HepG2 (cell line): ENCODE results near the gene FRMD6. TPM values are rescaled to one million over a fixed set of nuclear protein-coding genes. Genes with fewer than 3 reads are reported as not detected.

Experiments used
- ATM ChIP-seq: fragments of 450-650 bp; IDR thresholded peaks from 2 replicates; pipeline ENCODE4 v1.7.1; 2017; ENCODE audit warnings: mild to moderate bottlenecking, borderline replicate concordance
- CENPX ChIP-seq: sonication (generic); formaldehyde crosslinking; IDR thresholded peaks from 2 replicates; pipeline ENCODE4 v1.9.0; 2021; ENCODE audit warnings: mild to moderate bottlenecking, missing genetic modification reagents, moderate library complexity
- ERF ChIP-seq: IDR thresholded peaks from 2 replicates; pipeline ENCODE4 v1.6.1; 2018; ENCODE audit warnings: missing biosample characterization, missing genetic modification reagents
- FOXA1 ChIP-seq, 2 experiments: fragments of 450-650 bp in 1 of 2; sonication (generic) in 1 of 2; formaldehyde crosslinking in 1 of 2; IDR thresholded peaks; 2 replicates each; pipeline versions ENCODE4 v1.4.0 to v1.6.1; 2016 to 2020; ENCODE audit warnings: missing genetic modification reagents in 1 of 2
- FOXC1 ChIP-seq: sonication (generic); formaldehyde crosslinking; IDR thresholded peaks from 2 replicates; pipeline ENCODE4 v1.8.0; 2022; ENCODE audit warnings: mild to moderate bottlenecking, missing genetic modification reagents, borderline replicate concordance
- HDAC1 ChIP-seq: sonication (generic); formaldehyde crosslinking; IDR thresholded peaks from 2 replicates; pipeline ENCODE4 v1.5.1; 2020; ENCODE audit warnings: mild to moderate bottlenecking, missing genetic modification reagents
- LCORL ChIP-seq, 2 experiments: fragments of 450-650 bp in 1 of 2; sonication (generic) in 1 of 2; formaldehyde crosslinking in 1 of 2; IDR thresholded peaks; 2 replicates each; pipeline versions ENCODE4 v1.5.0 to v1.6.1; 2017 to 2020; ENCODE audit warnings: antibody characterized with exemption in 1 of 2, missing genetic modification reagents in 1 of 2
- MIER2 ChIP-seq: IDR thresholded peaks from 2 replicates; pipeline ENCODE4 v1.6.1; 2016; ENCODE audit warnings: missing biosample characterization, missing genetic modification reagents
- NFE2L1 ChIP-seq: sonication (generic); formaldehyde crosslinking; IDR thresholded peaks from 2 replicates; pipeline ENCODE4 v1.4.0; 2020; ENCODE audit warnings: missing genetic modification reagents, mild to moderate bottlenecking, borderline replicate concordance
- PITX1 ChIP-seq: sonication (generic); formaldehyde crosslinking; IDR thresholded peaks from 2 replicates; pipeline ENCODE4 v1.5.1; 2020; ENCODE audit warnings: mild to moderate bottlenecking, missing genetic modification reagents
- PRPF4 ChIP-seq: fragments of 200-400 bp; formaldehyde crosslinking; IDR thresholded peaks from 2 replicates; pipeline ENCODE4 v1.6.1; 2016; ENCODE audit warnings: low read length, low read depth; ENCODE audit not compliant: poor library complexity, severe bottlenecking
- SALL2 ChIP-seq: sonication (generic); formaldehyde crosslinking; IDR thresholded peaks from 2 replicates; pipeline ENCODE4 v1.8.1; 2023; ENCODE audit warnings: mild to moderate bottlenecking, missing genetic modification reagents, inconsistent platforms
- SNAI1 ChIP-seq: sonication (generic); formaldehyde crosslinking; IDR thresholded peaks from 2 replicates; pipeline ENCODE4 v1.5.0; 2020; ENCODE audit warnings: mild to moderate bottlenecking, missing genetic modification reagents, borderline replicate concordance
- SOX6 ChIP-seq, 2 experiments: fragments of 450-650 bp in 1 of 2; sonication (generic) in 1 of 2; formaldehyde crosslinking in 1 of 2; IDR thresholded peaks; 2 replicates each; pipeline versions ENCODE4 v1.4.0 to v1.6.1; 2017 to 2020; ENCODE audit warnings: antibody characterized with exemption in 1 of 2, mild to moderate bottlenecking in 1 of 2, missing genetic modification reagents in 1 of 2
- SRSF9 ChIP-seq: fragments of 200-400 bp; formaldehyde crosslinking; IDR thresholded peaks from 2 replicates; pipeline ENCODE4 v1.6.1; 2018; ENCODE audit warnings: borderline replicate concordance, mild to moderate bottlenecking, low read depth, low read length; ENCODE audit not compliant: insufficient read depth, poor library complexity, severe bottlenecking
- ZNF207 ChIP-seq: fragments of 450-650 bp; IDR thresholded peaks from 2 replicates; pipeline ENCODE4 v1.6.1; 2016; ENCODE audit warnings: antibody characterized with exemption, borderline replicate concordance
- ZNF441 ChIP-seq: sonication (generic); formaldehyde crosslinking; IDR thresholded peaks from 2 replicates; pipeline ENCODE4 v1.7.0; 2021; ENCODE audit warnings: missing genetic modification reagents, borderline replicate concordance
- ZNF512B ChIP-seq: sonication (generic); formaldehyde crosslinking; IDR thresholded peaks from 2 replicates; pipeline ENCODE4 v1.5.1; 2020; ENCODE audit warnings: missing genetic modification reagents, mild to moderate bottlenecking, borderline replicate concordance
- ZNF563 ChIP-seq: sonication (generic); formaldehyde crosslinking; IDR thresholded peaks from 2 replicates; pipeline ENCODE4 v1.8.0; 2022; ENCODE audit warnings: mild to moderate bottlenecking, moderate library complexity, missing genetic modification reagents
- ZNF580 ChIP-seq: IDR thresholded peaks from 2 replicates; pipeline ENCODE4 v1.6.1; 2016; ENCODE audit warnings: low read depth, borderline replicate concordance
- ZNF598 ChIP-seq: sonication (generic); formaldehyde crosslinking; IDR thresholded peaks from 2 replicates; pipeline ENCODE4 v1.5.1; 2020; ENCODE audit warnings: mild to moderate bottlenecking, missing genetic modification reagents, borderline replicate concordance
- ZNF780A ChIP-seq: sonication (generic); formaldehyde crosslinking; IDR thresholded peaks from 2 replicates; pipeline ENCODE4 v1.8.0; 2022; ENCODE audit warnings: mild to moderate bottlenecking, missing genetic modification reagents, moderate library complexity
- ZNF878 ChIP-seq: sonication (generic); formaldehyde crosslinking; IDR thresholded peaks from 2 replicates; pipeline ENCODE4 v1.8.1; 2023; ENCODE audit warnings: mild to moderate bottlenecking, missing genetic modification reagents, moderate library complexity
- ZNF891 ChIP-seq: sonication (generic); formaldehyde crosslinking; IDR thresholded peaks from 2 replicates; pipeline ENCODE4 v1.5.0; 2020; ENCODE audit warnings: mild to moderate bottlenecking, missing genetic modification reagents
- polyA plus RNA-seq, 8 experiments: library from polyadenylated mRNA; depleted of rRNA in 3 of 8; stranded (reverse) in 7 of 8; unstranded in 1 of 8; fragments of >200 nt; fragmentation: Illumina TruSeq in 4 of 8; extraction: Trizol in 4 of 8; gene quantifications; 2 replicates each; pipeline versions ENCODE4 v1.2.1 to v1.2.3, GENCODE V29; 2011 to 2016; ENCODE audit warnings: low read depth in 4 of 8, missing spikeins in 1 of 8, mixed read lengths in 1 of 8; ENCODE audit not compliant: insufficient read depth in 1 of 8
- total RNA-seq, 5 experiments: library from RNA; depleted of rRNA; stranded (reverse); fragments of >200 nt; fragmentation: Illumina TruSeq; extraction: Trizol; gene quantifications; 2 replicates each; pipeline ENCODE4 v1.2.3, GENCODE V29; 2016; ENCODE audit warnings: low read depth in 1 of 5
- TF ChIP-seq, protein P1 (sequence below): sonication (generic); formaldehyde crosslinking; IDR thresholded peaks from 2 replicates; pipeline ENCODE4 v1.5.0; 2020; ENCODE audit warnings: missing genetic modification reagents

FRMD6 gene
- total and polyA plus RNA-seq, 2 of the 13 experiments (the other 11 are each of a cell fraction or from before 2014, with no cell fraction given): 2.4 to 5.4 TPM

DNA sequence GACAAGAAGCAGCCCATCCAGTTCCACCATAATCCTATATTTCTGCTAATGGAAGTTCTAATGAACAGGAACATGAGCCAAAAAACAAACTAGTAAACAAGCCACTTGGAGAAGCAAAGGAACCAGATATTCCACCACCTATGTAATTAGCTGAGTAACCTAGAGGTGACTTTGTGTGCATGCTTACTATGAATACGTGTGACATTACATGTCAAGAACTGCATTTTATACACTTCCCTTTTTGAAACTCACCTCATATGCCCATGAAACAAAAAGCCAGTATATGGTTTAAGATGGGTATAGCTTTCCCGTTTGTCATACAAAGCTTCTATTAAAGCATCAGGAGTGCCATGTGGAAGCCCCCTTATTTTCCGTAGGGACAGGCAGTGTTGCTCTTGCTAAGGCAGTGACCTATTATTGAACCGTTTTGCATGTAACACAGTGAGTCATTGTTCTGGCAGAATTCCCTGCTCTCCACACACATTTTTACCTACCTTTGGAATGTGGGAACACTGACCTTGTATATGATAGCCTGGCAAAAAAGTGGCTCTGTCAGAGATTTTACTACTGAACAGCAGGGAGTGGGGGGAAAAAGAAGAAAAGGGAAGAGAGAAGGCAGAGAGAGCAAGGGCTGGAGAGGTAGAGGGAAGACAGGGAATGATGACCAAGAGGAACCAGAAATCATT is 34.8 kb upstream of the FRMD6 start (continued):
- no peak for TF ChIP-seq ZNF441 (CRISPR knock-in tag)
- no peak for TF ChIP-seq CENPX (CRISPR knock-in tag)
- TF ChIP-seq PITX1: no peak
- TF ChIP-seq MIER2 (CRISPR knock-in tag): no peak
- no peak for TF ChIP-seq SALL2
- no peak for TF ChIP-seq ERF
- TF ChIP-seq ZNF891 (CRISPR knock-in tag): no peak
- no peak for TF ChIP-seq SOX6 (IDR thresholded peaks at IDR 0.05)
- peak; percentile 82 for TF ChIP-seq SOX6 (CRISPR knock-in tag; IDR thresholded peaks at IDR 0.05)
- TF ChIP-seq ZNF598 (CRISPR knock-in tag): no peak
- no peak for TF ChIP-seq FOXA1 (IDR thresholded peaks at IDR 0.05)
- no peak for TF ChIP-seq FOXA1 (CRISPR knock-in tag; IDR thresholded peaks at IDR 0.05)
- TF ChIP-seq SRSF9: no peak
- TF ChIP-seq ZNF780A (CRISPR knock-in tag): no peak
- TF ChIP-seq ZNF563 (CRISPR knock-in tag): no peak
- no peak for TF ChIP-seq ATM
- TF ChIP-seq ZNF878: no peak
- no peak for TF ChIP-seq ZNF580
- no peak for TF ChIP-seq SNAI1 (CRISPR knock-in tag)
- TF ChIP-seq ZNF207: no peak
- no peak for TF ChIP-seq FOXC1 (CRISPR knock-in tag)
- TF ChIP-seq ZNF512B: no peak
- TF ChIP-seq PRPF4: no peak
- TF ChIP-seq HDAC1 (CRISPR knock-in tag): 0 out of 2 replicates have a peak, but pooled peaks have one; percentile 19
- peak; percentile 23; the same call in 1 of the 2 replicates for TF ChIP-seq LCORL (IDR thresholded peaks at IDR 0.05)
- TF ChIP-seq LCORL (CRISPR knock-in tag; IDR thresholded peaks at IDR 0.05): peak; percentile 35; the same call in 1 of the 2 replicates
- TF ChIP-seq NFE2L1: no peak
- TF ChIP-seq, protein P1, sequence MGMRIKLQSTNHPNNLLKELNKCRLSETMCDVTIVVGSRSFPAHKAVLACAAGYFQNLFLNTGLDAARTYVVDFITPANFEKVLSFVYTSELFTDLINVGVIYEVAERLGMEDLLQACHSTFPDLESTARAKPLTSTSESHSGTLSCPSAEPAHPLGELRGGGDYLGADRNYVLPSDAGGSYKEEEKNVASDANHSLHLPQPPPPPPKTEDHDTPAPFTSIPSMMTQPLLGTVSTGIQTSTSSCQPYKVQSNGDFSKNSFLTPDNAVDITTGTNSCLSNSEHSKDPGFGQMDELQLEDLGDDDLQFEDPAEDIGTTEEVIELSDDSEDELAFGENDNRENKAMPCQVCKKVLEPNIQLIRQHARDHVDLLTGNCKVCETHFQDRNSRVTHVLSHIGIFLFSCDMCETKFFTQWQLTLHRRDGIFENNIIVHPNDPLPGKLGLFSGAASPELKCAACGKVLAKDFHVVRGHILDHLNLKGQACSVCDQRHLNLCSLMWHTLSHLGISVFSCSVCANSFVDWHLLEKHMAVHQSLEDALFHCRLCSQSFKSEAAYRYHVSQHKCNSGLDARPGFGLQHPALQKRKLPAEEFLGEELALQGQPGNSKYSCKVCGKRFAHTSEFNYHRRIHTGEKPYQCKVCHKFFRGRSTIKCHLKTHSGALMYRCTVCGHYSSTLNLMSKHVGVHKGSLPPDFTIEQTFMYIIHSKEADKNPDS: no peak
